Measurements from ENCODE around the gene COL11A2.

COL11A2 gene

GRCh38 chr6:33172688-33173534, 19.4 kb downstream of the COL11A2 start (continued):
- TF ChIP-seq POU6F1 (CRISPR knock-in tag; IDR thresholded peaks at IDR 0.05; ENCODE audit: borderline replicate concordance, low read depth) (no peak), ZNF70 (CRISPR knock-in tag; IDR thresholded peaks at IDR 0.05) (no peak)

DNA sequence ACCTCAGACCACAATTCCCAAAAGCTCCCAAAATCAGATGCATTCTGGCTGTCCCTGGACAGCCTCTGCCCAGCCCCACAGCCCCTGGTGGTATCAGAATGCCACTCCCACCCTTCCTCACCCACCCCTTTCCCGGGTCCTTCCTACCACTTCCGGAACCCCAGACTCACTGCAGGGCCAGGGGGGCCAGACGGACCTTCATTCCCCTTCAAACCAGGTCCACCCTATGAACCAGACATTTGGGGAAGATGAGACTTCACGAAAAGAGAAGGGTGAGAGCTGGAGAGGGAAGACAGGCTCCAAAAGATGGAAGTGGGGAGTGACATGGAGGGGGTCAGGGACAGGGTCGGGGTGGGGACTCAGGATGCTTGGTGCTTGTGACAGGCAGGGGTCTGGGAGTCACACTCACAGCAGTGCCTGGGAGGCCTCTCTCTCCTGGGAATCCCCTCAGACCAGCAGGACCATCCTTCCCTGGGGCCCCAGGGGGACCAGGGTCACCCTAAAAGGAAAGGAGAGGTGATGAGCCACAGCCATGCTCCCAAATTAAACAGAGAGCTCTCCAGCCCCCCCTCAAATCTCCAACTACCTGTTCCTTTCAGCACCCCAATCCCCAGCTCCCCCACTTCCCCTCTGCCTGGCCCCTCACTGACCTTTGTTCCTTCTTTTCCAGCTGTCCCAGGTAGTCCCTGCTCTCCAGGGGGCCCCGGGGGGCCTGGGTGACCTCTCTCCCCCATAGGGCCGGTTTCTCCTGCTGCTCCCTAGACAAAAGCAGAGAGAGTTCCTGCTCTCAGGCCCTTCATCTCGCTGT, 20.2 kb downstream of the COL11A2 start:
- no peak for ATAC-seq
- TF ChIP-seq PPARA (CRISPR knock-in tag; IDR thresholded peaks at IDR 0.05; ENCODE audit: borderline replicate concordance) (no peak), ZNF565 (CRISPR knock-in tag; conservative IDR thresholded peaks at IDR 0.05; ENCODE audit: low read depth) (no peak), GLIS3 (CRISPR knock-in tag; IDR thresholded peaks at IDR 0.05) (no peak), CSDC2 (CRISPR knock-in tag; IDR thresholded peaks at IDR 0.05) (no peak)

DNA sequence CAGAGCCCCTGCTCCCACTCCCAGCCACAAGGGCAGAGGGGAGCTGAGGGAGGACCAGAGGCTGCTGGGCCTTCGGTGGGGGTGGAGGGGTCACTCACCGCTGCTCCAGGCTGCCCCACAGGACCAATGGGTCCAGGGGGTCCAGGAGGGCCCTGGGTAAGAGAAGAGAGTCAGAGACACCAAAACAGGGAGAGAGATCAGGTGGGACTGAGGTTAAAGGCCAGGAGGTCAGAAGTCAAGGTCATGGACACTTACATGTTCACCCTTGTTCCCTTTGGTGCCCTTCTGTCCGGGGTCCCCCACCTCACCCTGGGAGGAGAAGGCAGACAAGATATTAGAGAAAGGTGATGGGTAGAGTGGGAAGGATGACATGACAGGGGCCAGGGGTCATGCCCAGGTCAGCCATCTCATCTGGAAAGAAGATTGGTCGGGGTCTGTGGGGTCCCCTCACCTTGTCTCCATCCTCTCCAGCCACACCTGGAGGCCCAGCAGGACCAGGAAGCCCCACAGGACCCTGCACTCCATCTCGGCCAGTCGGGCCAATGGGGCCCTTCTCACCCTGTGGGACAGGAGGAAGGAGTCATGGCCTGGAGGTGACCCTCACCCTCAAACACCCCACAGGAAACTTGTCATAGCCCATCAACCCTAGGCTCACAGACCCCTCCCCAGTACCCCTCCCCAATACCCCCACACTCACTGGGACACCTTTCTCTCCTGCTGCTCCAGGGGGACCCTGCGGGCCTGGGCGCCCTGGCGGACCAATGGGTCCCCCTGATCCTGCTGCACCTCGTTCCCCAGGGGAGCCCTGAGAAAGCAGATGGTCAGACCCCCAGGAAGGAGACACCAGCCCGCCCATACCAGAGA, 21.0 kb downstream of the COL11A2 start:
- ATAC-seq: no peak
- TF ChIP-seq PPARA (CRISPR knock-in tag; IDR thresholded peaks at IDR 0.05; ENCODE audit: borderline replicate concordance) (no peak), OSR1 (CRISPR knock-in tag; IDR thresholded peaks at IDR 0.05) (no peak), ZFP3 (CRISPR knock-in tag; IDR thresholded peaks at IDR 0.05) (no peak), TCF4 (CRISPR knock-in tag; IDR thresholded peaks at IDR 0.05; ENCODE audit: borderline replicate concordance) (no peak), PATZ1 (CRISPR knock-in tag; IDR thresholded peaks at IDR 0.05; ENCODE audit: borderline replicate concordance) (no peak), CSDC2 (CRISPR knock-in tag; IDR thresholded peaks at IDR 0.05) (no peak), ZFP30 (CRISPR knock-in tag; IDR thresholded peaks at IDR 0.05) (no peak), SNAI2 (CRISPR knock-in tag; IDR thresholded peaks at IDR 0.05) (no peak), ZC3H10 (CRISPR knock-in tag; IDR thresholded peaks at IDR 0.05) (no peak)

GRCh38 chr6:33170176-33171015, 21.9 kb downstream of the COL11A2 start:
- TF ChIP-seq ESRRG (CRISPR knock-in tag; IDR thresholded peaks at IDR 0.05): no peak
- TF ChIP-seq PATZ1 (CRISPR knock-in tag; IDR thresholded peaks at IDR 0.05; ENCODE audit: borderline replicate concordance): no peak
- no peak for TF ChIP-seq ZNF565 (CRISPR knock-in tag; conservative IDR thresholded peaks at IDR 0.05; ENCODE audit: low read depth)
- no peak for TF ChIP-seq CSRNP3 (CRISPR knock-in tag; IDR thresholded peaks at IDR 0.05)
- no peak for TF ChIP-seq RARB (CRISPR knock-in tag; IDR thresholded peaks at IDR 0.05)
- no peak for TF ChIP-seq SNAI2 (CRISPR knock-in tag; IDR thresholded peaks at IDR 0.05)
- no peak for TF ChIP-seq ZC3H10 (CRISPR knock-in tag; IDR thresholded peaks at IDR 0.05)
- no peak for TF ChIP-seq BACH2 (CRISPR knock-in tag; IDR thresholded peaks at IDR 0.05; ENCODE audit: borderline replicate concordance)
- no peak for TF ChIP-seq ISL1 (CRISPR knock-in tag; IDR thresholded peaks at IDR 0.05)
- TF ChIP-seq POU6F1 (CRISPR knock-in tag; IDR thresholded peaks at IDR 0.05; ENCODE audit: borderline replicate concordance, low read depth): no peak
- no peak for TF ChIP-seq ARNTL (CRISPR knock-in tag; IDR thresholded peaks at IDR 0.05; ENCODE audit: borderline replicate concordance, low read depth)
- no peak for TF ChIP-seq ZFP30 (CRISPR knock-in tag; IDR thresholded peaks at IDR 0.05)
- TF ChIP-seq CSDC2 (CRISPR knock-in tag; IDR thresholded peaks at IDR 0.05): no peak
- TF ChIP-seq GLIS3 (CRISPR knock-in tag; IDR thresholded peaks at IDR 0.05): no peak
- TF ChIP-seq PPARA (CRISPR knock-in tag; IDR thresholded peaks at IDR 0.05; ENCODE audit: borderline replicate concordance): no peak
- no peak for TF ChIP-seq TOX (CRISPR knock-in tag; IDR thresholded peaks at IDR 0.05; ENCODE audit: borderline replicate concordance)
- TF ChIP-seq TCF4 (CRISPR knock-in tag; IDR thresholded peaks at IDR 0.05; ENCODE audit: borderline replicate concordance): no peak
- TF ChIP-seq ZFP3 (CRISPR knock-in tag; IDR thresholded peaks at IDR 0.05): no peak
- no peak for ATAC-seq

Measured in SK-N-SH treated with all-trans-retinoic acid at 6 μM for 48 hours (cell line).